Endothelial cell (in vitro differentiated cells): ENCODE measurements around the gene TMEM126A. TPM values are rescaled to one million over a fixed set of nuclear protein-coding genes. Genes with fewer than 3 reads are reported as not detected.

Experiments used
- DNase-seq: peaks from one replicate; pipeline ENCODE4 v3.0.0; 2021; ENCODE audit warnings: low spot score
- H3K27ac Mint-ChIP-seq: one replicate; pipeline ENCODE4 v1.8.0; 2021; ENCODE audit warnings: mixed read lengths, inconsistent platforms; ENCODE audit not compliant: unreplicated experiment
- H3K27me3 Mint-ChIP-seq: one replicate; pipeline ENCODE4 v1.8.0; 2021; ENCODE audit warnings: mild to moderate bottlenecking, moderate library complexity, mixed read lengths, inconsistent platforms; ENCODE audit not compliant: unreplicated experiment
- H3K36me3 Mint-ChIP-seq: one replicate; pipeline ENCODE4 v1.8.0; 2021; ENCODE audit warnings: mild to moderate bottlenecking, low read depth, mixed read lengths, inconsistent platforms; ENCODE audit not compliant: unreplicated experiment
- H3K4me1 Mint-ChIP-seq: one replicate; pipeline ENCODE4 v1.8.0; 2021; ENCODE audit warnings: mild to moderate bottlenecking, mixed read lengths, inconsistent platforms; ENCODE audit not compliant: unreplicated experiment
- H3K4me3 Mint-ChIP-seq: one replicate; pipeline ENCODE4 v1.8.0; 2021; ENCODE audit warnings: mild to moderate bottlenecking, mixed read lengths, inconsistent platforms; ENCODE audit not compliant: unreplicated experiment
- H3K9me3 Mint-ChIP-seq: one replicate; pipeline ENCODE4 v1.8.0; 2021; ENCODE audit warnings: mixed read lengths, inconsistent platforms; ENCODE audit not compliant: unreplicated experiment
- CTCF ChIP-seq: fragments of 200-600 bp; sonication (generic); IDR thresholded peaks from one replicate; pipeline ENCODE4 v1.5.0; 2021; ENCODE audit warnings: antibody characterized with exemption; ENCODE audit not compliant: unreplicated experiment
- total RNA-seq: library from RNA; stranded (reverse); fragmentation: NEBNext Ultra II Directional; extraction: Animal tissue kit (Norgen Biotek cat#: 25700); gene quantifications from one replicate; pipeline ENCODE4 v1.2.1, GENCODE V29; 2021; ENCODE audit not compliant: unreplicated experiment

Gene TMEM126A
- total RNA-seq, 1 donor from 2014 or later, result 17.8 TPM

DNA sequence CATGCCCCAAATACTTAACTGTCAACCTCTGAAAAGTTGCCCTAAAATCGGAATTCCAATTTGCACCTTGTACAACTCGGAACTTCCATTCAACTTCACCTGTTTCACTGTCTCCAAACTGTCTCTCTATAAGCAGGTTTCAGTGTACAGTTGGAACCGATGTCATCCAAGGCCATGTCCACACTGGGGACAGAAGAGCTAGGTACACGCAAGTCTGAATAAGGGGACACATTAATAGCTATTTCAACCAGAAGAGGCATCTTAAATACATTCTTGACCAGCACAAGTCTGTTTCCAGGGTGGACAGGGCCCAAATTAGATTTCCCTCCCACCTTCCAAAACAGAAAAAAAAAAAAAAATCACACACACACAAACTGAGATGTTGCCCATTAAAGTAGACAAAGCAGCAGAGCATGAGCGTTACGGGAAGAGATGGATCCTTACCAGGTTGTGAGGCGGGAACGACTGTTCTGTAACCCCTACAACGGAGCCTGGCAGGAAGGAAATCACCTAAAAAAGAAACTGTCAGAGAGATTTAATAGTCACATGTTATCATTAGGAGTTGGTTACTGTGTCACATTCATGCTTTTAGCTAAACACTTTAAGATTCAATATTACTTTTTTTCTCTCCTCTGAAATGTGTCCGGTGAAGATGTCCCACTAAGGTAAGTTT is 15.4 kb downstream of the TMEM126A start:
- peak overlapping the region; percentile 96 for H3K4me3 Mint-ChIP-seq
- no peak for TF ChIP-seq CTCF
- H3K27me3 Mint-ChIP-seq, result peaks cover 8% of the 10 kb centered on the region
- H3K9me3 Mint-ChIP-seq, result no peaks in the 10 kb centered on the region
- H3K4me1 Mint-ChIP-seq, result peaks cover 33% of the 10 kb centered on the region
- no peak for DNase-seq
- H3K36me3 Mint-ChIP-seq, result peaks cover 11% of the 10 kb centered on the region
- peak overlapping the region; percentile 85 for H3K27ac Mint-ChIP-seq

DNA sequence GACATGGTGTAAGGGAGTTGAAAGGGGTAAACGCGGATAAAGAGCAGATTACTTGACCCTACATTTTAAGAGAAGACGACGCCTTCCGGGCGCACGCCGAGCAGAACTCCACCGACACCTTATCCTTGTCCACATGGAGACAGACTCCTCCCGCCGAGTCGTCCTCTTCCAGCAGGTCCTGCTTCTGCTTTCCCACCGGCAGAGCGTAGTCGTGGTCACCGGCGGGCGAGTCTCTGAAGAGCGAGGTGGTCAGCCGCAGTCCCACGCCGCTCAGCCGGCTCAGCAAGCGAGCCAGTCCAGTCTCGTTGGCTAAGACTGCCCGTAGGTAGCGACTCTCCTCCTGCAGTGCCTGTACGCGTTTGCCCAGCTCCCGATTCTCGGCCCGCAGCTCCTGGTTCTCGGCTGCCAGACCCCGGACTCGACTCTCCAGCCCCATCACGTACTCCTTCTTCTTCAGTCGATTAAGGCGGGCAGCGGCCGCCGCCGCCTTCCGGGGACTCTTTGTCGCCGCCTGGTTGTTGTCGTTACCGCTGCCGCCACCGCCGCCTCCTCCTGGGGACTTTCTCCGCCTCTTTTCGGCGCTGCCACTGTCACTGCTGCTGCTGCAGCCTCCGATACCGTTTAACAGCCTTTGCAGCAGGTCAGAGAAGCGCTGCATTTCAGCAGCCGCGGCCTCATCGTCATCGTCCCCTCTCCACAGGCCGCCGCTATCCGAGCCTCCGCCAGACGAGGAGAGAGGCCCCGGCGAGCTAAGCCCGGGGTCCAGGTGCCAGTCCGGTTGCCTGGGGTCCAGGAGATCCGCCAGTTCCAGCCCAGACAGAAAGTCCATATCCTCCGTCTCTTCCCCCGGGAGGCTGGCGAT is 16.2 kb downstream of the TMEM126A start:
- peak; percentile 71 for DNase-seq

DNA sequence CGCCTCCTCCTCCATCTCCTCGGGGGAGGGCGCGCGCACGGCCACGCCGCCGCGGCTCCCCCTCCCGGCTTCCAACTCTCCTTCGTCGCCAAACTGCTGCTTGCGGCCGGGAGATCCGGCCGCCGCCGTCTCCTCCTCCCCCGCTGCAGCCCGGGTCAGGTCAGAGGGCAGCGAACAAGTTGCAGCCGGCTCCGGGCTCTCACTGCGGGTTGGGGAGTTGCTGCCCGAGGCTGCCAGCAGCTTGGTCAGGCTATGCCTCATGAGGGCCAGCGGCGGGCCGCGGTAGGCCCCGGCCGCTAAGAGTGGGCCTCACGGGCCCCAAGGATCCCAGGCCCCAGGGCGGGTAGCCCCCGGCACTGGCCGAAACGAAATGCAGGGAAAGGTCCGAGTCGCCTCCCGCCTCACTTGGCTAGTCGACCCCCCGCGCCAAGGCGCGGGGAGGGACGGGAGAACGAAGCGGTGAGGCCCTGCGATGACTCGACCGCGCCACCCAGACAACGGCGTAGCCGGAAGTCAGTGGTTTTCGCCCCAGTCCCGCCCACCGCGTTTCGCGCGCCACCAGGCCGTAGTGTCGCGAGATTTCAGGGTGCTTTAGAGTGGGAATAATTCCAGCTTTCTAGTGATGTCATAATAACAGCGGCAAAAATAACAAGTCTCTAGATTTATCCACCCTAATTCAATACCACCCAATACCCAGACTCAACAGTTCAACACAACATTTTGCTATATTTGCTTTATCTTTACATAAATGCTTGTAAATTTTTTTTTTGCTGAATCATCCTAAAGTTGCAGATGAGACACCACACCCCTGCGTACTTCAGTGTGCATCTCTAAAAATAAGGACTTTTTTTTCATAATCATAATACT is 17.1 kb downstream of the TMEM126A start, which contains the start of gene CREBZF:
Gene CREBZF (minus strand): TSS at position 515 of the 867 bp plus-strand sequence. CDS start 254 bp downstream, at position 261.
- peak; percentile 94 for DNase-seq
- no peak for TF ChIP-seq CTCF
- H3K36me3 Mint-ChIP-seq, result peaks cover 11% of the 10 kb centered on the region
- H3K27ac Mint-ChIP-seq, result peak within 1 kb of the TSS; percentile 85
- peak within 1 kb of the TSS; percentile 96 for H3K4me3 Mint-ChIP-seq
- H3K4me1 Mint-ChIP-seq, result peaks cover 33% of the 10 kb centered on the region
- no peaks in the 10 kb centered on the region for H3K9me3 Mint-ChIP-seq
- H3K27me3 Mint-ChIP-seq, result peaks cover 8% of the 10 kb centered on the region

More for the DNA sequence above, 16.2 kb downstream of the TMEM126A start:
- H3K27ac Mint-ChIP-seq, result peak overlapping the region; percentile 85
- H3K4me3 Mint-ChIP-seq, result peak overlapping the region; percentile 96
- H3K4me1 Mint-ChIP-seq, result peaks cover 33% of the 10 kb centered on the region
- H3K9me3 Mint-ChIP-seq, result no peaks in the 10 kb centered on the region
- peaks cover 8% of the 10 kb centered on the region for H3K27me3 Mint-ChIP-seq
- TF ChIP-seq CTCF, result peak; percentile 12
- peaks cover 11% of the 10 kb centered on the region for H3K36me3 Mint-ChIP-seq

- Mint-ChIP-seq H3K9me3 (no peaks in the 10 kb centered on the region), H3K4me3 (peak overlapping the region; percentile 56), H3K27ac (peak overlapping the region; percentile 80), H3K4me1 (peaks cover 29% of the 10 kb centered on the region), H3K36me3 (peaks cover 11% of the 10 kb centered on the region), H3K27me3 (peaks cover 8% of the 10 kb centered on the region)
- TF ChIP-seq CTCF, result no peak
- DNase-seq, result no peak
Observed at GRCh38 chr11:85665733-85666132, 18.0 kb downstream of the TMEM126A start.
